ENCODE data around the gene LRMDA. TPM values are rescaled to one million over a fixed set of nuclear protein-coding genes. Genes with fewer than 3 reads are reported as not detected.

LRMDA gene
- total and polyA plus RNA-seq, 2 of the 13 experiments (the other 11 are each of a cell fraction or from before 2014, with no cell fraction given) = 13.4 to 22.0 TPM

DNA sequence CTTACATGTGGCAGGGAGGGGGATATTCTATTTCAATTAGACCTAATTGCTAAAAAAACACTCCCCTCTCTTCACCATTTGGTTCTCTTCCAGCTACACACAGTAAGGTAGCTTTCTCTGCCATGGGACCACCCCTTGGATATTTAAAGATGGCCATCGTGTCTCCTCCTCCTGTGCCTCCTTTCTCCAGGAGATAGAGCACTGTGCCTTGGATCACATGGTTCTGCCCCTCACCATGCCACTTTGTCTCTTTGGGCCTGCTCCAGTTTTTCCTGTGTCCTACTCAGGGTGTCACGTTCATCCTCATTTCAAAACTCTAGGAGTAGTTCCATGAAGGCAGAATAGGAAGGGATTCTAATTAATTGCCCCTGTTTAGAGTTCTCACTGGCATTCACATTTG lies 1146.0 kb downstream of the LRMDA start:
- in situ Hi-C loops (cut with HindIII; ENCODE audit: extremely low pct_ligation_motif_present, low pct_unique_long_range_greater_than_20kb) (no loop called here), intact Hi-C loops (cut with micrococcal nuclease; ENCODE audit: unreplicated experiment) (no loop called here)
- H3K4me3 ChIP-seq (replicated peaks in 1 of 3; ENCODE audit: insufficient read depth in 1 of 3, low read depth in 2 of 3, low read length in 3 of 3) = no peak overlapping the region
- H3K79me2 ChIP-seq (ENCODE audit: insufficient read depth, low read length) = no peaks in the 10 kb centered on the region
- no peak for FAIRE-seq
- no peak overlapping the region for H3K9ac ChIP-seq (ENCODE audit: insufficient read depth, low read depth, low read length)
- no peak overlapping the region for H2AFZ ChIP-seq (ENCODE audit: low read length)
- H3K4me1 ChIP-seq (ENCODE audit: insufficient read depth, low read length) = no peaks in the 10 kb centered on the region
- H3K27ac ChIP-seq (ENCODE audit: extremely low read length, insufficient read depth, low read length) = no peak overlapping the region
- H3K4me2 ChIP-seq (ENCODE audit: low read depth, low read length) = no peak overlapping the region
- ChIA-PET POLR2A (no interaction called here), CTCF (ENCODE audit: low intra/inter-chr PET ratio, low total read pairs) (no interaction called here)
- TF ChIP-seq TEAD3 (CRISPR knock-in tag; optimal IDR thresholded peaks at IDR 0.05; ENCODE audit: borderline replicate concordance) (no peak), ZNF343 (CRISPR knock-in tag; IDR thresholded peaks at IDR 0.05) (no peak), ZNF629 (CRISPR knock-in tag; conservative IDR thresholded peaks at IDR 0.05) (no peak), KAT7 (CRISPR knock-in tag; IDR thresholded peaks at IDR 0.05; ENCODE audit: borderline replicate concordance) (no peak), KDM3A (CRISPR knock-in tag; IDR thresholded peaks at IDR 0.05; ENCODE audit: low read depth) (no peak), ZNF44 (CRISPR knock-in tag; IDR thresholded peaks at IDR 0.05) (no peak), TBX3 (IDR thresholded peaks at IDR 0.05; ENCODE audit: borderline replicate concordance) (no peak), ZNF670 (CRISPR knock-in tag; IDR thresholded peaks at IDR 0.05; ENCODE audit: borderline replicate concordance) (no peak), ISL2 (CRISPR knock-in tag; IDR thresholded peaks at IDR 0.05) (no peak), GATAD1 (CRISPR knock-in tag; IDR thresholded peaks at IDR 0.05) (no peak), ZNF879 (CRISPR knock-in tag; IDR thresholded peaks at IDR 0.05) (no peak), JUNB (CRISPR knock-in tag; IDR thresholded peaks at IDR 0.05; ENCODE audit: borderline replicate concordance) (no peak), MBNL3 (CRISPR knock-in tag; conservative IDR thresholded peaks at IDR 0.05) (no peak), MIER3 (CRISPR knock-in tag; IDR thresholded peaks at IDR 0.05; ENCODE audit: borderline replicate concordance) (no peak), HOXD1 (CRISPR knock-in tag; IDR thresholded peaks at IDR 0.05) (no peak), ZNF589 (CRISPR knock-in tag; conservative IDR thresholded peaks at IDR 0.05) (no peak)
- TF ChIP-seq, protein P1, sequence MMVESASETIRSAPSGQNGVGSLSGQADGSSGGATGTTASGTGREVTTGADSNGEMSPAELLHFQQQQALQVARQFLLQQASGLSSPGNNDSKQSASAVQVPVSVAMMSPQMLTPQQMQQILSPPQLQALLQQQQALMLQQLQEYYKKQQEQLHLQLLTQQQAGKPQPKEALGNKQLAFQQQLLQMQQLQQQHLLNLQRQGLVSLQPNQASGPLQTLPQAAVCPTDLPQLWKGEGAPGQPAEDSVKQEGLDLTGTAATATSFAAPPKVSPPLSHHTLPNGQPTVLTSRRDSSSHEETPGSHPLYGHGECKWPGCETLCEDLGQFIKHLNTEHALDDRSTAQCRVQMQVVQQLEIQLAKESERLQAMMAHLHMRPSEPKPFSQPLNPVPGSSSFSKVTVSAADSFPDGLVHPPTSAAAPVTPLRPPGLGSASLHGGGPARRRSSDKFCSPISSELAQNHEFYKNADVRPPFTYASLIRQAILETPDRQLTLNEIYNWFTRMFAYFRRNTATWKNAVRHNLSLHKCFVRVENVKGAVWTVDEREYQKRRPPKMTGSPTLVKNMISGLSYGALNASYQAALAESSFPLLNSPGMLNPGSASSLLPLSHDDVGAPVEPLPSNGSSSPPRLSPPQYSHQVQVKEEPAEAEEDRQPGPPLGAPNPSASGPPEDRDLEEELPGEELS (CRISPR knock-in tag; IDR thresholded peaks at IDR 0.05) = no peak
- TF ChIP-seq, protein P2, sequence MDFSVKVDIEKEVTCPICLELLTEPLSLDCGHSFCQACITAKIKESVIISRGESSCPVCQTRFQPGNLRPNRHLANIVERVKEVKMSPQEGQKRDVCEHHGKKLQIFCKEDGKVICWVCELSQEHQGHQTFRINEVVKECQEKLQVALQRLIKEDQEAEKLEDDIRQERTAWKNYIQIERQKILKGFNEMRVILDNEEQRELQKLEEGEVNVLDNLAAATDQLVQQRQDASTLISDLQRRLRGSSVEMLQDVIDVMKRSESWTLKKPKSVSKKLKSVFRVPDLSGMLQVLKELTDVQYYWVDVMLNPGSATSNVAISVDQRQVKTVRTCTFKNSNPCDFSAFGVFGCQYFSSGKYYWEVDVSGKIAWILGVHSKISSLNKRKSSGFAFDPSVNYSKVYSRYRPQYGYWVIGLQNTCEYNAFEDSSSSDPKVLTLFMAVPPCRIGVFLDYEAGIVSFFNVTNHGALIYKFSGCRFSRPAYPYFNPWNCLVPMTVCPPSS (IDR thresholded peaks at IDR 0.05) = no peak
- no peaks in the 10 kb centered on the region for H3K27me3 ChIP-seq (ENCODE audit: control insufficient read depth in 1 of 2, insufficient read depth in 2 of 2, low read length in 2 of 2)
- DNase-seq (ENCODE audit: low spot score) = no peak
- 43% methylated on average over 2 of the region's 2 CpGs for WGBS (ENCODE audit: low lambda C conversion rate)
- H3K9me3 ChIP-seq (ENCODE audit: low read length) = no peaks in the 10 kb centered on the region
- ATAC-seq = no peak
- no peaks in the 10 kb centered on the region for H4K20me1 ChIP-seq (ENCODE audit: insufficient read depth, low read length)
- H3K36me3 ChIP-seq (replicated peaks in 1 of 2; ENCODE audit: control insufficient read depth in 1 of 2, insufficient read depth in 2 of 2, low read length in 2 of 2) = no peaks in the 10 kb centered on the region
- no TSS peak for BruUV-seq (replicated peaks)

All from HepG2 (cell line).